ENCODE data around the gene CBFB.

DNA sequence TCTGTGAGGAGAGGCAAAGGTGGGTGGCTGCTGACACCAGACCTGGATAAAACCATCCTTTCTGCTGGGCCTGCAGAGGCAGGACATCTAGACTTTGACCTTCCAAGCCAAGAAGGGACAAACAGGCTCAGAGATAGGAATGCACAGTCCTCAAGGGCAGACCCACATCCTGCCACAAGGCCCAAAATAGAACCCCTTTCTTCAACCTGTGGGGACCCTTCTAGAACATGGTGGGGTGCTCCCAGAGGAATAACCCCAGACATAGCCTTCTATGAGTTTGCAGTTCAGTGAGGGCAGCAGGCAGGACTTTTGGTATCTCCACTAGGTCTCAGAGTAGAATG, 3.8 kb upstream of the CBFB start:
- TF ChIP-seq POLR2A (IDR thresholded peaks at IDR 0.05), result no peak
- TF ChIP-seq, protein P1, sequence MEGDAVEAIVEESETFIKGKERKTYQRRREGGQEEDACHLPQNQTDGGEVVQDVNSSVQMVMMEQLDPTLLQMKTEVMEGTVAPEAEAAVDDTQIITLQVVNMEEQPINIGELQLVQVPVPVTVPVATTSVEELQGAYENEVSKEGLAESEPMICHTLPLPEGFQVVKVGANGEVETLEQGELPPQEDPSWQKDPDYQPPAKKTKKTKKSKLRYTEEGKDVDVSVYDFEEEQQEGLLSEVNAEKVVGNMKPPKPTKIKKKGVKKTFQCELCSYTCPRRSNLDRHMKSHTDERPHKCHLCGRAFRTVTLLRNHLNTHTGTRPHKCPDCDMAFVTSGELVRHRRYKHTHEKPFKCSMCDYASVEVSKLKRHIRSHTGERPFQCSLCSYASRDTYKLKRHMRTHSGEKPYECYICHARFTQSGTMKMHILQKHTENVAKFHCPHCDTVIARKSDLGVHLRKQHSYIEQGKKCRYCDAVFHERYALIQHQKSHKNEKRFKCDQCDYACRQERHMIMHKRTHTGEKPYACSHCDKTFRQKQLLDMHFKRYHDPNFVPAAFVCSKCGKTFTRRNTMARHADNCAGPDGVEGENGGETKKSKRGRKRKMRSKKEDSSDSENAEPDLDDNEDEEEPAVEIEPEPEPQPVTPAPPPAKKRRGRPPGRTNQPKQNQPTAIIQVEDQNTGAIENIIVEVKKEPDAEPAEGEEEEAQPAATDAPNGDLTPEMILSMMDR (IDR thresholded peaks at IDR 0.05), result no peak
